Measurements from ENCODE around the gene GAS6. TPM values are rescaled to one million over a fixed set of nuclear protein-coding genes. Genes with fewer than 3 reads are reported as not detected.

Gene GAS6
- total and polyA plus RNA-seq, 2 experiments from 2014 or later: 822 to 1,035 TPM

DNA sequence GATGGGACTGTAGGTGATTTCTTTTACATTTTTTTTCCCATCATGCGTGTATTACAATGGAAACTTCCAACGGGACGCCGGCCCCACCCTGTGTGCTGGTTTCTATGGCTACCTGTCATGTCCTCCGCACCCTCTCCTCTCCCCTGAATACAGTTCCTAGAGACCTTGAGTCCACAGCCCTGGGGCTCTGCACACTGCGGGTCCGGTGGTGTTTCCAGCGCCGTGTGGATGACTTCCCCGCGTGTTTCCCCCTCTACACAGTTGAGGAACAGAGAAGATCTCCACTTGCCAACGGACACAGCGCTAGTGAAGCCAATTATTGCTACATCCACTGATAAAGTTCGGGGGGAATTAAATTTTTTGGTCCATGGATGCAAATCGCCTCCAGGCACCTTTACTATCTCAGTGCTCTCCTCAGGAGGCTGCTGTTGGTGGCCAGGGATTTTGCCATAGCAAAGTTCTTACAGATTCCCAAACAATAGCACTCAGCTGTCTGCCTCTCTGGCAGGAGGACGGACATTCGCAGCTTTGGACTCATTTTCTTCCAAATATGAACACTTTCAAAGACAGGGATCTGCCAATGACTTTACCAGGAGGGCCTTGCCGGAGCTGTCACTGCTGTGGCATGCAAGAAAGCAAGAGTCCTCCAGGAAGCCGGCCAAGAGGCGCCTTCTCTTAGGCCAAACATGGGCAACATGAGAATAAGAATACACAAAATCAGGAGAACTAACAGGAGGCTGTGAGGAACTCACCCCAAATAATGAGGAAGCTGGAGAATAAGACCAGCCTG, 39.3 kb upstream of the GAS6 start:
- peak overlapping the region; percentile 28; the same call in 1 of the 2 replicates for H2AFZ ChIP-seq

DNA sequence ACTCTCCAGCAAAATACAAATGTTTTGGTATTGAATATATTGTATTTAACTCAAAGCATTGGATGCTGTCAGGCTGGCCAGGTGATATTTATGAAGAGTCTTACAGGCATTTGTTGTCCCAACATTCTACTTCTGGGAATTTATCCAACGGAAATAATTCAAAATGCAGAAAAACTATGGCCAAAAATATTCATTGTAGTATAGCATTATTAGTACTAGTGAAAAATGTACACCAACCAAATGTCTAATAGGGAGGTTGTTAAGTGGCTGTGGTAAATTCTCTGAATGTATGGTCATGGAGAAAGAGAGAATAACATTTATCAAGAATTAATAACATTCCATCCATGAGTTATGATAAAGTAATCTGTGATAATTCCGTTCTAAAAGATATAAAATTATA, 38.6 kb upstream of the GAS6 start:
- no peaks in the 10 kb centered on the region for H4K20me1 ChIP-seq (ENCODE audit: insufficient read depth)
- H3K36me3 ChIP-seq (ENCODE audit: low read depth): no peaks in the 10 kb centered on the region
- H3K9ac ChIP-seq: no peak overlapping the region
- peaks cover 52% of the 10 kb centered on the region for H3K4me1 ChIP-seq (ENCODE audit: insufficient read depth)
- H3F3A ChIP-seq (ENCODE audit: insufficient read depth): peaks cover 56% of the 10 kb centered on the region
- H3K9me2 ChIP-seq (ENCODE audit: insufficient read depth): no peaks in the 10 kb centered on the region
- no peak overlapping the region for H3K4me2 ChIP-seq (ENCODE audit: unreplicated experiment)
- no peaks in the 10 kb centered on the region for H3K27me3 ChIP-seq (replicated peaks; ENCODE audit: insufficient read depth)
- 74 to 79% methylated on average over 2 of the region's 2 CpGs for WGBS, 2 experiments (ENCODE audit: low coverage in 1 of 2, low lambda C conversion rate in 2 of 2, missing lambda C conversion rate in 2 of 2)
- H2AFZ ChIP-seq: no peak overlapping the region
- H3K4me3 ChIP-seq: no peak overlapping the region
- no peak for TF ChIP-seq EZH2phosphoT487 (IDR thresholded peaks at IDR 0.05; ENCODE audit: insufficient read depth, low read depth)
- no peak for TF ChIP-seq EZH2 (IDR thresholded peaks at IDR 0.05; ENCODE audit: insufficient read depth, poor library complexity, severe bottlenecking)
- H3K27ac ChIP-seq: peak overlapping the region; percentile 72
- H3K79me2 ChIP-seq (ENCODE audit: insufficient read depth): 0 out of 2 replicates have a peak, but pooled peaks cover 6% of the 10 kb centered on the region
- DNase-seq: peak; percentile 7
- in situ Hi-C loops (cut with MboI): no loop called here
- H3K9me3 ChIP-seq (ENCODE audit: low read depth): no peaks in the 10 kb centered on the region

More for the DNA sequence above, 39.3 kb upstream of the GAS6 start:
- Histone ChIP-seq H3K9me3 (ENCODE audit: low read depth) (no peaks in the 10 kb centered on the region), H3F3A (ENCODE audit: insufficient read depth) (peaks cover 62% of the 10 kb centered on the region), H3K9ac (peak overlapping the region; percentile 24; the same call in 1 of the 2 replicates), H3K36me3 (ENCODE audit: low read depth) (no peaks in the 10 kb centered on the region), H3K4me2 (ENCODE audit: unreplicated experiment) (peak overlapping the region; percentile 44), H3K9me2 (ENCODE audit: insufficient read depth) (no peaks in the 10 kb centered on the region), H3K4me3 (no peak overlapping the region), H3K4me1 (ENCODE audit: insufficient read depth) (peaks cover 52% of the 10 kb centered on the region), H3K27me3 (replicated peaks; ENCODE audit: insufficient read depth) (no peaks in the 10 kb centered on the region), H3K79me2 (ENCODE audit: insufficient read depth) (0 out of 2 replicates have a peak, but pooled peaks cover 4% of the 10 kb centered on the region), H3K27ac (peak overlapping the region; percentile 72), H4K20me1 (ENCODE audit: insufficient read depth) (no peaks in the 10 kb centered on the region)
- in situ Hi-C loops (cut with MboI): no loop called here
- DNase-seq: peak; percentile 93
- no peak for TF ChIP-seq EZH2phosphoT487 (IDR thresholded peaks at IDR 0.05; ENCODE audit: insufficient read depth, low read depth)
- TF ChIP-seq EZH2 (IDR thresholded peaks at IDR 0.05; ENCODE audit: insufficient read depth, poor library complexity, severe bottlenecking): no peak
- 49 to 52% methylated on average over 20 of the region's 20 CpGs for WGBS, 2 experiments (ENCODE audit: low coverage in 1 of 2, low lambda C conversion rate in 2 of 2, missing lambda C conversion rate in 2 of 2)

DNA sequence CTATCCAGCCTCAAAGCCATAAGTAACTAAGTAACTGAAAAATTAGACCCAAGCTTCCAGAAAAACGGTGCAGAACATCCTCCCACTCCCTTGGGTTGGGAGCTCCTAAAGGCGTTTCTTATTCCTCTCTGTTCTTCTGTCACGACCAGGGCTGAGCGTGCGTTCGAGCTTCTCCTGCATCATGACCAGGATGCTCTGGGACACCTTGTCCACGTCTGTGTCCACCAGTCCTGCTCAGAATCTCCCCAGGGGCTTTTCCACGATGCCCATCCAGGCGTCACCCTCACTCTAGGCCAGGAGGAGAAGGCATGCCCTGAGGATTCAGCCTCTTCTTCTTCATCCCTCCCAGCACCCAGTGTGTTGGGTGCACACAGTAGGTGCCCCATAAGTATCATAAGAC, 37.8 kb upstream of the GAS6 start:
- DNase-seq: no peak
- Histone ChIP-seq H3K9ac (peak overlapping the region; percentile 35; the same call in 1 of the 2 replicates), H4K20me1 (ENCODE audit: insufficient read depth) (no peaks in the 10 kb centered on the region), H3K79me2 (ENCODE audit: insufficient read depth) (0 out of 2 replicates have a peak, but pooled peaks cover 6% of the 10 kb centered on the region), H3K9me2 (ENCODE audit: insufficient read depth) (no peaks in the 10 kb centered on the region), H3K27ac (peak overlapping the region; percentile 83), H2AFZ (0 out of 2 replicates have a peak overlapping the region, but pooled peaks have one; percentile 10), H3K4me3 (no peak overlapping the region), H3K4me2 (ENCODE audit: unreplicated experiment) (peak overlapping the region; percentile 13), H3K9me3 (ENCODE audit: low read depth) (no peaks in the 10 kb centered on the region), H3F3A (ENCODE audit: insufficient read depth) (peaks cover 51% of the 10 kb centered on the region), H3K36me3 (ENCODE audit: low read depth) (no peaks in the 10 kb centered on the region), H3K4me1 (ENCODE audit: insufficient read depth) (peaks cover 50% of the 10 kb centered on the region), H3K27me3 (replicated peaks; ENCODE audit: insufficient read depth) (no peaks in the 10 kb centered on the region)
- in situ Hi-C loops (cut with MboI): no loop called here
- no peak for TF ChIP-seq EZH2 (IDR thresholded peaks at IDR 0.05; ENCODE audit: insufficient read depth, poor library complexity, severe bottlenecking)
- no peak for TF ChIP-seq EZH2phosphoT487 (IDR thresholded peaks at IDR 0.05; ENCODE audit: insufficient read depth, low read depth)
- WGBS, 2 experiments (ENCODE audit: low coverage in 1 of 2, low lambda C conversion rate in 2 of 2, missing lambda C conversion rate in 2 of 2): 64 to 68% methylated on average over 9 of the region's 9 CpGs

GRCh38 chr13:113901231-113901630, 37.4 kb upstream of the GAS6 start:
- Histone ChIP-seq H3K36me3 (ENCODE audit: low read depth) (no peaks in the 10 kb centered on the region), H3K9me2 (ENCODE audit: insufficient read depth) (no peaks in the 10 kb centered on the region), H3K79me2 (ENCODE audit: insufficient read depth) (0 out of 2 replicates have a peak, but pooled peaks cover 6% of the 10 kb centered on the region), H3K9ac (peak overlapping the region; percentile 35), H3K27me3 (replicated peaks; ENCODE audit: insufficient read depth) (no peaks in the 10 kb centered on the region), H3K4me3 (no peak overlapping the region), H4K20me1 (ENCODE audit: insufficient read depth) (no peaks in the 10 kb centered on the region), H3F3A (ENCODE audit: insufficient read depth) (peaks cover 52% of the 10 kb centered on the region), H3K4me1 (ENCODE audit: insufficient read depth) (peaks cover 50% of the 10 kb centered on the region), H2AFZ (0 out of 2 replicates have a peak overlapping the region, but pooled peaks have one; percentile 10), H3K4me2 (ENCODE audit: unreplicated experiment) (peak overlapping the region; percentile 13), H3K27ac (peak overlapping the region; percentile 83), H3K9me3 (ENCODE audit: low read depth) (no peaks in the 10 kb centered on the region)
- 25% methylated on average over 7 of the region's 7 CpGs for WGBS, 2 experiments (ENCODE audit: low coverage in 1 of 2, low lambda C conversion rate in 2 of 2, missing lambda C conversion rate in 2 of 2)
- no peak for TF ChIP-seq EZH2phosphoT487 (IDR thresholded peaks at IDR 0.05; ENCODE audit: insufficient read depth, low read depth)
- TF ChIP-seq EZH2 (IDR thresholded peaks at IDR 0.05; ENCODE audit: insufficient read depth, poor library complexity, severe bottlenecking): no peak
- in situ Hi-C loops (cut with MboI): no loop called here
- peak; percentile 87 for DNase-seq

Data from GM23248 (cell line).